OCI-LY7 (cell line): ENCODE data around the gene CPTP. TPM values are rescaled to one million over a fixed set of nuclear protein-coding genes. Genes with fewer than 3 reads are reported as not detected.

Source experiments
- BruUV-seq: library from RNA; stranded (reverse); fragments of 400-500 nt; replicated peaks from 2 replicates; lab custom pipeline; 2021; lab: Mats Ljungman, UMichigan
- CTCF ChIA-PET: fragments of 300-600 bp; sonication (Branson Sonifier 250); formaldehyde crosslinking; loops from one replicate; lab custom pipeline; 2022; ENCODE audit warnings: antibody characterized with exemption; ENCODE audit not compliant: unreplicated experiment; lab: Charles Lee
- POLR2A ChIA-PET: fragments of 300-600 bp; sonication (Branson Sonifier 250); formaldehyde crosslinking; loops from one replicate; lab custom pipeline; 2022; ENCODE audit warnings: antibody characterized with exemption; lab: Charles Lee
- DNase-seq: peaks from one replicate; pipeline ENCODE4 v3.0.0-alpha.2; 2015; ENCODE audit warnings: low spot score
- H2AFZ ChIP-seq: fragments of 200-600 bp; sonication (generic), shearing (Covaris generic); 2 replicates; pipeline ENCODE4 v1.6.1; 2014; ENCODE audit warnings: mild to moderate bottlenecking, antibody characterized with exemption, low read length, moderate library complexity
- H3K27ac ChIP-seq: fragments of 200-600 bp; sonication (generic); 2 replicates; pipeline ENCODE4 v1.5.1; 2014; ENCODE audit warnings: mixed run types, low read depth, mild to moderate bottlenecking, moderate library complexity, low read length, inconsistent platforms; ENCODE audit not compliant: poor library complexity, severe bottlenecking
- H3K36me3 ChIP-seq: fragments of 200-600 bp; sonication (generic); 2 replicates; pipeline ENCODE4 v1.6.1; 2014; ENCODE audit warnings: mild to moderate bottlenecking, antibody characterized with exemption, low read length, moderate library complexity, mixed read lengths; ENCODE audit not compliant: insufficient read depth
- H3K4me1 ChIP-seq: fragments of 200-600 bp; sonication (generic); 2 replicates; pipeline ENCODE4 v1.5.1; 2014; ENCODE audit warnings: mild to moderate bottlenecking, low read length; ENCODE audit not compliant: insufficient read depth, poor library complexity, severe bottlenecking
- H3K4me2 ChIP-seq: fragments of 200-600 bp; sonication (generic); 2 replicates; pipeline ENCODE4 v1.6.1; 2014; ENCODE audit warnings: mild to moderate bottlenecking, low read length
- H3K4me3 ChIP-seq: fragments of 200-600 bp; sonication (generic); 2 replicates; pipeline ENCODE4 v1.5.1; 2014; ENCODE audit warnings: mild to moderate bottlenecking, low read depth, low read length; ENCODE audit not compliant: poor library complexity, severe bottlenecking
- H3K79me2 ChIP-seq: fragments of 200-600 bp; sonication (generic); 2 replicates; pipeline ENCODE4 v1.6.1; 2016; ENCODE audit warnings: low read depth, mild to moderate bottlenecking, low read length, moderate library complexity, mixed read lengths; ENCODE audit not compliant: insufficient read depth
- H3K9me2 ChIP-seq: fragments of 200-600 bp; sonication (generic); 2 replicates; pipeline ENCODE4 v1.6.1; 2016; ENCODE audit warnings: mild to moderate bottlenecking, low read length, mixed read lengths; ENCODE audit not compliant: insufficient read depth
- H3K9me3 ChIP-seq: fragments of 200-600 bp; sonication (generic); 2 replicates; pipeline ENCODE4 v1.6.1; 2014; ENCODE audit warnings: mild to moderate bottlenecking, mixed run types, low read length, mixed read lengths
- H4K20me1 ChIP-seq: fragments of 200-600 bp; sonication (generic); 2 replicates; pipeline ENCODE4 v1.6.1; 2014; ENCODE audit warnings: mild to moderate bottlenecking, antibody characterized with exemption, low read length, moderate library complexity, mixed read lengths; ENCODE audit not compliant: insufficient read depth
- CTCF ChIP-seq: fragments of 200-600 bp; sonication (generic); conservative IDR thresholded peaks from 2 replicates; pipeline ENCODE4 v1.5.1; 2014; ENCODE audit warnings: mild to moderate bottlenecking, antibody characterized with exemption, low read length, moderate library complexity, mixed read lengths
- EZH2phosphoT487 ChIP-seq: fragments of 200-600 bp; sonication (generic); IDR thresholded peaks from 2 replicates; pipeline ENCODE4 v1.6.1; 2018; ENCODE audit warnings: low read depth, borderline replicate concordance, mild to moderate bottlenecking, mixed run types, antibody characterized with exemption, low read length, moderate library complexity, mixed read lengths
- intact Hi-C: fragments of 100-400 bp; cut with micrococcal nuclease; formaldehyde crosslinking; loops from one replicate; pipeline ENCODE4 v1.10.0; 2022; ENCODE audit not compliant: unreplicated experiment
- total RNA-seq, 2 experiments: library from RNA; depleted of rRNA in 1 of 2; stranded (reverse); fragments of >200 nt in 1 of 2; shearing (Covaris generic) in 1 of 2; gene quantifications; 2 replicates each; pipeline ENCODE4 v1.2.3, GENCODE V29; 2014 to 2022

The CPTP gene
- total RNA-seq, 2 experiments from 2014 or later, result 16.6 to 20.6 TPM

- H4K20me1 ChIP-seq, result no peaks in the 10 kb centered on the region
- no peak overlapping the region for H3K4me2 ChIP-seq
- H3K79me2 ChIP-seq, result peaks cover 2% of the 10 kb centered on the region; the same call in 1 of the 2 replicates
- no peak for DNase-seq
- peaks cover 13% of the 10 kb centered on the region for H3K4me1 ChIP-seq
- no peaks in the 10 kb centered on the region for H3K9me3 ChIP-seq
- no peaks in the 10 kb centered on the region for H3K9me2 ChIP-seq
- no peak overlapping the region for H2AFZ ChIP-seq
- TF ChIP-seq CTCF, result no peak
- TF ChIP-seq EZH2phosphoT487, result no peak
- POLR2A ChIA-PET, result no interaction called here
- CTCF ChIA-PET, result no interaction called here
- intact Hi-C loops, result no loop called here
- no peak overlapping the region for H3K27ac ChIP-seq
- BruUV-seq, result no TSS peak
- H3K36me3 ChIP-seq, result peaks cover 25% of the 10 kb centered on the region; the same call in 1 of the 2 replicates
- H3K4me3 ChIP-seq, result no peak overlapping the region
Measured at GRCh38 chr1:1330366-1331067, 5.9 kb downstream of the CPTP start.

GRCh38 chr1:1331068-1331965, 6.7 kb downstream of the CPTP start, which contains the start of gene TAS1R3:
TSS of gene TAS1R3 (plus strand) at chr1:1331280. CDS start at chr1:1331346, 66 bp downstream.
- Histone ChIP-seq H2AFZ (no peak within 1 kb of the TSS), H4K20me1 (no peaks in the 10 kb centered on the region), H3K9me2 (no peaks in the 10 kb centered on the region), H3K4me2 (no peak within 1 kb of the TSS), H3K36me3 (peaks cover 24% of the 10 kb centered on the region; the same call in 1 of the 2 replicates), H3K27ac (no peak within 1 kb of the TSS), H3K9me3 (no peaks in the 10 kb centered on the region), H3K4me1 (peaks cover 5% of the 10 kb centered on the region), H3K79me2 (no peaks in the 10 kb centered on the region), H3K4me3 (no peak within 1 kb of the TSS)
- no peak for DNase-seq
- CTCF ChIA-PET, result no interaction called here
- BruUV-seq, result no TSS peak
- intact Hi-C loops, result no loop called here
- POLR2A ChIA-PET, result interaction anchor here (0.6 kb wide), 1 partner anchor 64 kb away, joined by 4 read pairs; no protein-coding TSS in a partner anchor
- TF ChIP-seq EZH2phosphoT487, result no peak
- TF ChIP-seq CTCF, result no peak
